Memory B cell (primary cell): ENCODE measurements around the gene ENHO.
"Not testable (repeated sequence)": the region's sequence is repeated elsewhere in the genome, so short reads cannot be mapped to it uniquely, and the experiment has no call there.

Source experiments
- ATAC-seq: fragments of 150-1000 bp; cut with Tn5 transposase; 2 replicates; pipeline ENCODE4 v1.10.0; 2021; ENCODE audit warnings: low read depth, mild to moderate bottlenecking, moderate library complexity
- DNase-seq, 2 donors: peaks; one replicate each; pipeline ENCODE4 v3.0.0; 2022; ENCODE audit warnings: low spot score in 2 of 2
- H3K27ac Mint-ChIP-seq: one replicate; pipeline ENCODE4 v1.8.0; 2022; ENCODE audit warnings: mild to moderate bottlenecking, moderate library complexity, mixed read lengths
- H3K27me3 Mint-ChIP-seq: one replicate; pipeline ENCODE4 v1.8.0; 2022; ENCODE audit warnings: mixed read lengths
- H3K36me3 Mint-ChIP-seq: one replicate; pipeline ENCODE4 v1.8.0; 2022; ENCODE audit warnings: mild to moderate bottlenecking, mixed read lengths
- H3K4me1 Mint-ChIP-seq: one replicate; pipeline ENCODE4 v1.8.0; 2022; ENCODE audit warnings: mixed read lengths
- H3K4me3 Mint-ChIP-seq: one replicate; pipeline ENCODE4 v1.8.0; 2022; ENCODE audit warnings: mild to moderate bottlenecking, moderate library complexity, mixed read lengths
- H3K9me3 Mint-ChIP-seq: one replicate; pipeline ENCODE4 v1.8.0; 2022; ENCODE audit warnings: mixed read lengths

Gene ENHO

DNA sequence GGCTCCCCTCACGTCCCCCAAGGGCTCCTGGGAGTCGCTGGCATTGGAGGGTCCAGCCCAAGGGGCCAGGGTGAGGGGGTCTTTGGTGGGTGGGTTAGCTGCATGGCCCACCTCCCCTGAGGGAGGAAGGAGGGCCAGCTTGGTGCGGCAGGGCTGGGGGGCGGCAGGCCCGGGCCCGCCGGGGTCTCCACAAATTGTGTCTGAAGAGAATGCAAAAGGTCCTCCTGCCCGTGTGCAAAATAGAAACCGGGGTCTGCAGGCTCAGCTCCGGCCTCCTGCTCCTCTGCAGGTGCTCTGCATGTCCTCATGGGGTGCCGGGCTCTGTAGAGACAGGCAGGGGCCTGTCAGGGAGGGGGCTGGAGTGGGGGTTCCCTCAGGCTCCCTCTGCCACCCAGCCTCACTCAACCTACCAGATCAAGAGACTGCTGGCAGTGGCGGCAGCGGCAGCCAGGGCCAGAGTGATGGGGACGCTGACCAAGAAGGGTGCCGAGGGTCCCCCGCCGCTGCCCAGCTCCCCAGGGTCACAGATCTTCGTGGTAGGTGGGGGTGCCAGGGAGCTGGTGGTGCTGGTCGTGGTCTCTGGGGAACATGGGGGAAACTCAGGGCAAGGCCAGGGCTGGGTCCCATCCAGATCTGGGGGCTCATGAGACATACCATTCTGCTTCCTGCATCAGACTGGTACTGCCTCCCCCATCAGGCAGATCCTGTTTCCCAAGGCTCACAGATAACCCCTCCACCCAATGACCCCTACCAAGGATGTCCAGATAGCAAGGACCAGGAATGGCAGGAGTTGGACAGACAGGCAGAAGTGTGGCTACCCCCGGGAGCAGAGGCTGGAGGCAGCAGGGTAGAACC lies 29.2 kb upstream of the ENHO start:
- ATAC-seq = no peak
- no peak overlapping the region for H3K4me3 Mint-ChIP-seq
- H3K27ac Mint-ChIP-seq = no peak overlapping the region

DNA sequence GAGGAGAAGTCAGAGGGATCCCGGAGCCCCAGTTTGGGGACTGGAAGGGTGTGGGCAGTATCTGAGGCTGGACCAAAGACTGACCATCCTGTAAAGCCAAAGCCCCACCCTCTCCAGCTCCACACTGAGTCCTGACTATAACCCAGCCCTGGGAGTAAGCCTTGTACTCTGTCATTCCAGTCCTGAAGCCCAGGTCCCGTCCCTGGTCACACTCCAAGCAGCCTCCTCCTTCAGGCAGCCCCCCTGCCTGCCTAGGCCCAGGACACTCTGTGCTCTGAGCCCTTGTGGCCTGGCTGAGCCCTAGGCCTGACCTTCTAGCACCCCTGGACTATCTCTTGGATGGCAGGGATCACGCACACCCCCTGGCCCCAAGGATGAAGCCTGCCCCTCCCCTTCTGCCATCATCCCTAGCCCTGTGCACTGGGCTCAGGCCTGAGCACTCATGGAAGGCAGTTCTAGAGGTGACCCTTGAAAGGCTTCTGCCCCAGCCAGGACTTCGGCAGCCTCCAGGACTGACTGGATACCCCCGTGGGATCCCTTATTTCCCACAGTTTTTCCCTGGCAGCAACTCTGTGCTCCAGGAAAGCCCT lies 28.0 kb upstream of the ENHO start:
- DNase-seq = no peak
- H3K27me3 Mint-ChIP-seq = peaks cover 23% of the 10 kb centered on the region
- no peaks in the 10 kb centered on the region for H3K36me3 Mint-ChIP-seq
- ATAC-seq = no peak
- H3K4me3 Mint-ChIP-seq = no peak overlapping the region
- H3K9me3 Mint-ChIP-seq = no peaks in the 10 kb centered on the region
- no peak overlapping the region for H3K27ac Mint-ChIP-seq
- peaks cover 2% of the 10 kb centered on the region for H3K4me1 Mint-ChIP-seq

More for the DNA sequence above, 29.2 kb upstream of the ENHO start:
- Mint-ChIP-seq H3K9me3 (no peaks in the 10 kb centered on the region), H3K4me1 (peaks cover 2% of the 10 kb centered on the region), H3K36me3 (no peaks in the 10 kb centered on the region), H3K27me3 (peaks cover 26% of the 10 kb centered on the region)
- no peak for DNase-seq

DNA sequence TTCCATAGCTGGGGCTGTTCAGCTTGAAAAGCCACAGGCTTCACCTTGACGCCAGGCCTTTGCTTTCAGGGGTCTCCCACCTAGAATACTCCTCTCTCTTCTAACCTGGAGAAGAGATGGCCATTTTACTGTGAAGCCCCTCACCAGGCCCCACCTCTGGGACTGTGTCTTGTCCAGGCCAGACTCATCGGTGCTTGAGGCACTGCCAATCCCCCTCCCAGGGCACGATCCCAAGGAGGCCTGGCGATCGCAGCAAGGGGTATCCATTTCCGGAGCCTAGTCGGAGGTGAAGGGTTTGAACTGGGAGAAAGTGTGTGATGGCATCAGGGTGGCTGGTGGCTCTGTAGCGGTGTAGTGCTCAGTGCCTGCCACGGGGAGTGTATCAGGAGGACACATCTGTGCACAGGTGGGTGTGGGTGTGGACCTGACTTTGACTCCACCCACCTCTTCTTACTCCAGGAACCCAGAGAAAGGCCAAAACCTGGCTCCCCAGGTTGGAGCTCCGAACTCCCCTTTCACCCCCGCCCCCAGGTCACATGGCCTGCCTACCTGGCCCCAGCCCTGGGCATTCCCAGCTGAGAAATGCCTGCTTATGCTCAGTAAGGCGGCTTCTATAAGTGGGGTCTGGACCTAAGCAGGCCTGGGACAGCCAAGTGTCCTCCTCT lies 27.4 kb upstream of the ENHO start:
- no peak for ATAC-seq
- Mint-ChIP-seq H3K27me3 (peaks cover 26% of the 10 kb centered on the region), H3K4me3 (no peak overlapping the region), H3K4me1 (peaks cover 2% of the 10 kb centered on the region), H3K36me3 (no peaks in the 10 kb centered on the region), H3K9me3 (no peaks in the 10 kb centered on the region), H3K27ac (no peak overlapping the region)
- DNase-seq = no peak

DNA sequence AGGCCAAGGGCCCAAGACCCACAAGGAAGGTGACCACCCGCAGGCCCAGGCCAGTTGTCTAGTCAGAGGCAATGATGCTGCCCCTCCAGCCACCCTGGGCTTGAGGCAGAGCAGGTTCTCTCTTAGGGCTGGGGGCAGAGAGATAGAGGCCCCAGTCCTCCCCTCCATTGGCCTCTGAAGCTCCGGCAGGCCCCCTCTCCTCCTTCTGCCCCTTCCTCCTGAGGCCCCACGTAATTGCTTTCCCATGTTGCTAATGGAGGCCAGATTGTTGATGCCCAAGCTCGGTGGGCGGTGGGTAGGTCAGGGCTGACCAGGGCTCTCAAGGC lies 26.6 kb upstream of the ENHO start:
- DNase-seq = no peak
- Mint-ChIP-seq H3K9me3 (no peaks in the 10 kb centered on the region), H3K27me3 (peaks cover 23% of the 10 kb centered on the region), H3K4me3 (no peak overlapping the region), H3K36me3 (no peaks in the 10 kb centered on the region), H3K4me1 (peaks cover 2% of the 10 kb centered on the region), H3K27ac (no peak overlapping the region)
- ATAC-seq = no peak

GRCh38 chr9:34547960-34548611 lies 25.3 kb upstream of the ENHO start:
- Mint-ChIP-seq H3K4me3 (no peak overlapping the region), H3K36me3 (no peaks in the 10 kb centered on the region), H3K9me3 (no peaks in the 10 kb centered on the region), H3K4me1 (peaks cover 2% of the 10 kb centered on the region), H3K27me3 (peaks cover 21% of the 10 kb centered on the region), H3K27ac (no peak overlapping the region)
- DNase-seq (no peak), ATAC-seq (peak; percentile 61)

GRCh38 chr9:34546834-34547827 lies 24.3 kb upstream of the ENHO start:
- Mint-ChIP-seq H3K27ac (no peak overlapping the region), H3K36me3 (no peaks in the 10 kb centered on the region), H3K4me1 (peaks cover 2% of the 10 kb centered on the region), H3K9me3 (no peaks in the 10 kb centered on the region), H3K4me3 (no peak overlapping the region), H3K27me3 (peaks cover 18% of the 10 kb centered on the region)
- ATAC-seq = peak; percentile 62
- peak in 1 of 2 donors; percentile 18 for DNase-seq

DNA sequence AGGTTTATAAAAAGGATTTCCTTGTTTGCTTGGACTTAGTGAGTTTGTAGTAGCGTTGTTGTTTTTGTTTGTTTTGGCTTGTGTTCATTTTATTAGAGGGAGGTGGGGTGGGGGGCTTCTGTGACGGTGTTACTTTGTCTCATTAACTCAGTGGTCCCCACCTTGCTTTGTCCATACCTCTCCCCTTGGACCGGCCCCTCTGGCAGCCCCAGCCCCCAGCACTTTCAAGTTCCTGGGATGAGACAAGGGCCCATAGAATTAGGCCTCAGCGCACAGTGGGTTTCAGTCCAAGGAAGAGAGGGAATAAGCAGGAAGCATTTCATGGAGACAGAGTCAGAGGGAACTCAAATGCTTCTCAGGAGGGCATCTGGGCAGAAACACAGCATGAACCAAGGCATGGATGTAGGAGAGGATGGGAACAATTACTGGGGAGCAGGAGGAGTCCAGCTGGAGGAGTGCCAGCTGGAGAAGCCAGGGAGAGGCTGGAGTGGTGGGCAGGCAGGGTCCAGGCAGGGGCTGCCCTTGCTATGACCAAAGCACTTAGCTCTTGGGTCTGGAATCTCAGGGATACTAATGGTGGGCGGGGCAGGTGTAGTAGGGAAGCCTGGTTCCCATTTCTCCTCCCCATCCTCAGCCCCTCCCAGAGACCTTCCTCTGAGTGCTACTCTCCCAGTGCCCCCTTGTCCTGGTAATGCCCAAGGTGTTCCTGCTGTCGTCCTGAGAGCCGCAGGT lies 23.5 kb upstream of the ENHO start:
- Mint-ChIP-seq H3K9me3 (no peaks in the 10 kb centered on the region), H3K4me3 (no peak overlapping the region), H3K4me1 (peaks cover 2% of the 10 kb centered on the region), H3K27me3 (peaks cover 17% of the 10 kb centered on the region), H3K27ac (no peak overlapping the region), H3K36me3 (no peaks in the 10 kb centered on the region)
- ATAC-seq (no peak), DNase-seq (no peak)

GRCh38 chr9:34545497-34545896 lies 22.7 kb upstream of the ENHO start:
- no peaks in the 10 kb centered on the region for H3K9me3 Mint-ChIP-seq
- DNase-seq = no peak
- peaks cover 19% of the 10 kb centered on the region for H3K27me3 Mint-ChIP-seq
- H3K36me3 Mint-ChIP-seq = no peaks in the 10 kb centered on the region
- no peak for ATAC-seq
- H3K4me1 Mint-ChIP-seq = peaks cover 2% of the 10 kb centered on the region
- no peak overlapping the region for H3K4me3 Mint-ChIP-seq
- no peak overlapping the region for H3K27ac Mint-ChIP-seq

DNA sequence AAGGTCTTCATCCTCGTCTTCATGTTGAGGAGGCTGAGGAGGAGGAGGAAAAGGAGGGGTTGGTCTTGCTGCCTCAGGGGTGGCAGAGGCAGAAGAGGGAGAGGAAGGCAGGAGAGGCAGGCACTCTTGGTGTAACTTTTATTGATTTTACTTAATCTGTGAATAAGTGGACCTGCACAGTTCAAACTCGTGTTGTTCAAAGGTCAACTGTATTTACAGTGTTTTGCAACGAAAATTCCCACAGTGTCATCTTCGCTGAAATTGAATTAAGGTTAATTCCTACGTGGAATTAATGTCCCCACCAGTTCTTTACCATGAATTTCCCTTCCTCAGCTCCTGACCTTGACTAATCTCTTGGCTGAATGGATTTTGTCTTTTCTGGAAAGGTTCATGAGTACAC lies 21.2 kb upstream of the ENHO start:
- Mint-ChIP-seq H3K9me3 (no peaks in the 10 kb centered on the region), H3K36me3 (no peaks in the 10 kb centered on the region), H3K27me3 (peaks cover 22% of the 10 kb centered on the region), H3K4me3 (no peak overlapping the region), H3K4me1 (peaks cover 2% of the 10 kb centered on the region), H3K27ac (no peak overlapping the region)
- ATAC-seq = no peak
- DNase-seq = no peak

DNA sequence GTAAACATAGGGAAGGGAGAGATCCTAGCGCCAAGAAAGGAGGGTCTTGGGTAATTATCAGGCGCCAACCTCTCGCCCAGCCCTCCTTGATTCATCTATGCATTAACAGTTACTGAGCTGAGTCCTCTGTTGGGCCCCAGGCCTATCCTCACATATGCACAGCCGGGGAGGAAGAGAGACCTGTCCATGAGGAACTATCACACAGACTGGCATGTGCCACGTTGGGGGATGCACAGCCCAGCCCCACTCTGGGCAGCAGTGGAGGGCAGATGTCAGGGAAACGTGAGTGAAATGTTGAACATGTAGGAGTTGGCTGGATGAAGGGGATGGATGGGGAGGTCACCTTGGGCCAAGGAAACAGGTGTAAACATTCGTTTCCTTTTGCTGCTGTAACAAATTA lies 18.8 kb upstream of the ENHO start:
- peaks cover 19% of the 10 kb centered on the region for H3K27me3 Mint-ChIP-seq
- no peak for ATAC-seq
- no peak for DNase-seq
- no peaks in the 10 kb centered on the region for H3K4me1 Mint-ChIP-seq
- H3K27ac Mint-ChIP-seq = no peak overlapping the region
- no peaks in the 10 kb centered on the region for H3K36me3 Mint-ChIP-seq
- H3K9me3 Mint-ChIP-seq = no peaks in the 10 kb centered on the region
- H3K4me3 Mint-ChIP-seq = no peak overlapping the region

DNA sequence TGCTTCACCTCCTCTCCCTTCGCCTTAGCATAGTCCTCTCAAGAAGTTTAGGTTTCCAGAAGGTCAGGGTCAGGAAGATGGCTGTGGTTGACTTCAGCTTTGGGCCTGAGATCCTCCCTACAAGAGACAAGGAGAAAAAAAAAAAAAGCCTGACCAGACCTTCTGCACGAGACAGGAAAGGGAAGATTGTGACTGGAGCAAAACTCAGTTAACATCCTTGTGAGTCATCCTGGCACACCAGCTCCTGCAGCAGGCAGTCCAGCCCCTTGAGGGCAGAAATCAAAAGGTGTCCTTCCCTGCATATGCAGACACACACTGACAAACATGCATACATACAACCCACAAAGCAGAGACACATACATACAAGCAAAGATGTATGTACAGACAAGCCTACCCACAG lies 18.0 kb upstream of the ENHO start:
- Mint-ChIP-seq H3K9me3 (no peaks in the 10 kb centered on the region), H3K27me3 (peaks cover 19% of the 10 kb centered on the region), H3K27ac (no peak overlapping the region), H3K4me1 (no peaks in the 10 kb centered on the region), H3K4me3 (no peak overlapping the region), H3K36me3 (no peaks in the 10 kb centered on the region)
- no peak for ATAC-seq
- no peak for DNase-seq

DNA sequence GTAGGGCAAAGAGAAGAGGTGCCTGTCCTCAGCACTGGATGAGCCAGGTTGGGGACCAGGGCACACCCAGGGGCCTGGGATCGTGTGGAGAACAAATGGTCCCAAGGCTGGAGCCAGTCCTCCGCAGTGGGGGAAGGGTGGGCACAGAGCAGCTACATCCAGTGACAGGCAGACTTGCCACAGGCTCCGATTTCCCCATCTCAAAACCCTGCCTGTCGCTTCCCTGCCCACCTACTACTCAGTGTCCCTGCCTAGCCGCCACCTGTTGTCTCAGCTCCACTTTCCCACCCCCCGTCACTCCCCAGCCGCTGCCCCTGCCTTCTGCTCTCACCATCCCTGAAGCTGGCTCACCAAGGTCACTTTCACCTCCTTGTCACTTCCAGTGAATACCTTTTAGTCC lies 13.9 kb upstream of the ENHO start:
- Mint-ChIP-seq H3K27me3 (peaks cover 24% of the 10 kb centered on the region), H3K27ac (no peak overlapping the region), H3K36me3 (no peaks in the 10 kb centered on the region), H3K4me3 (no peak overlapping the region), H3K4me1 (no peaks in the 10 kb centered on the region), H3K9me3 (no peaks in the 10 kb centered on the region)
- DNase-seq (no peak), ATAC-seq (no peak)

- not testable (repeated sequence) for H3K4me3 Mint-ChIP-seq, H3K27ac Mint-ChIP-seq, H3K4me1 Mint-ChIP-seq, ATAC-seq, DNase-seq, H3K9me3 Mint-ChIP-seq, H3K36me3 Mint-ChIP-seq
- H3K27me3 Mint-ChIP-seq = peaks cover 20% of the 10 kb centered on the region
Observed at GRCh38 chr9:34532041-34532440, 9.3 kb upstream of the ENHO start.
